GM12801 (cell line): ENCODE results near the gene A4GALT.

Experiments used
- CTCF ChIP-seq: IDR thresholded peaks from one replicate; pipeline ENCODE4 v1.5.1; 2011; ENCODE audit warnings: control low read depth; ENCODE audit not compliant: insufficient read length; ENCODE audit errors: extremely low read depth

A4GALT gene

GRCh38 chr22:42680648-42681047, 40.0 kb downstream of the A4GALT start:
- no peak for TF ChIP-seq CTCF

- no peak for TF ChIP-seq CTCF
Observed at GRCh38 chr22:42679691-42680090, 41.0 kb downstream of the A4GALT start.

- TF ChIP-seq CTCF, result no peak
Observed at GRCh38 chr22:42678894-42679293, 41.8 kb downstream of the A4GALT start.

GRCh38 chr22:42676059-42676607, 44.5 kb downstream of the A4GALT start:
- TF ChIP-seq CTCF, result no peak

- TF ChIP-seq CTCF, result no peak
Observed at GRCh38 chr22:42673898-42674401, 46.7 kb downstream of the A4GALT start.

- no peak for TF ChIP-seq CTCF
Observed at GRCh38 chr22:42670921-42671709, 49.6 kb downstream of the A4GALT start.

GRCh38 chr22:42670046-42670445, 50.6 kb downstream of the A4GALT start:
- TF ChIP-seq CTCF, result no peak
